ENCODE results near the gene ZNF598. TPM values are rescaled to one million over a fixed set of nuclear protein-coding genes. Genes with fewer than 3 reads are reported as not detected.
A peak's percentile ranks its signal among the peaks of the same experiment; 100 is the strongest.

Gene ZNF598
- total and polyA plus RNA-seq, 10 of the 15 experiments (the other 5 are each of a cell fraction or from before 2014, with no cell fraction given): 0.08 to 74.0 (median 14.4) TPM

DNA sequence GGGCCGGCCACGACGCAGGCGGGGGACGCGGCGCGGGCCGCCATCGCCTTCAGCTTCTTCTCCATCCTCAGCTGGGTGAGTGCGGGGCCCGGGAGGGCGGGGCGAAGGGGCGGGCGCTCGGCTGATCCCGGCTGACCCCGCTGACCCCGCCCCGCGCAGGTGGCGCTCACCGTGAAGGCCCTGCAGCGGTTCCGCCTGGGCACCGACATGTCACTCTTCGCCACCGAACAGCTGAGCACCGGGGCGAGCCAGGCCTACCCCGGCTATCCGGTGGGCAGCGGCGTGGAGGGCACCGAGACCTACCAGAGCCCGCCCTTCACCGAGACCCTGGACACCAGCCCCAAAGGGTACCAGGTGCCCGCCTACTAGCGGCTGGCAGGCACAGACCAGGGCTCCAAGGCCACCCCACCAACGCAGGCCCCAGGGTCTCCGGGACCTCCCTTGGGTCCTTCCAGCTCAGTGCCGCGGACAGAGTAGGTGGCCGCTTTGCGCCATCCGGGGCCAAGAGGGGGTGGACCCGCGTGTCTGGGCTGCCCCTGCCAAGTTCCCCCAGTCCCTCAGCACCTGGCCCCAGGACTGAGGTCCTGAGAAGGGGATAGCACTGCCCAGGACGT, 16.8 kb downstream of the ZNF598 start (continued):
- TF ChIP-seq, protein P1, sequence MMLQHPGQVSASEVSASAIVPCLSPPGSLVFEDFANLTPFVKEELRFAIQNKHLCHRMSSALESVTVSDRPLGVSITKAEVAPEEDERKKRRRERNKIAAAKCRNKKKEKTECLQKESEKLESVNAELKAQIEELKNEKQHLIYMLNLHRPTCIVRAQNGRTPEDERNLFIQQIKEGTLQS (IDR thresholded peaks at IDR 0.05; ENCODE audit: borderline replicate concordance, extremely low read depth, low read depth, low read length): no peak

DNA sequence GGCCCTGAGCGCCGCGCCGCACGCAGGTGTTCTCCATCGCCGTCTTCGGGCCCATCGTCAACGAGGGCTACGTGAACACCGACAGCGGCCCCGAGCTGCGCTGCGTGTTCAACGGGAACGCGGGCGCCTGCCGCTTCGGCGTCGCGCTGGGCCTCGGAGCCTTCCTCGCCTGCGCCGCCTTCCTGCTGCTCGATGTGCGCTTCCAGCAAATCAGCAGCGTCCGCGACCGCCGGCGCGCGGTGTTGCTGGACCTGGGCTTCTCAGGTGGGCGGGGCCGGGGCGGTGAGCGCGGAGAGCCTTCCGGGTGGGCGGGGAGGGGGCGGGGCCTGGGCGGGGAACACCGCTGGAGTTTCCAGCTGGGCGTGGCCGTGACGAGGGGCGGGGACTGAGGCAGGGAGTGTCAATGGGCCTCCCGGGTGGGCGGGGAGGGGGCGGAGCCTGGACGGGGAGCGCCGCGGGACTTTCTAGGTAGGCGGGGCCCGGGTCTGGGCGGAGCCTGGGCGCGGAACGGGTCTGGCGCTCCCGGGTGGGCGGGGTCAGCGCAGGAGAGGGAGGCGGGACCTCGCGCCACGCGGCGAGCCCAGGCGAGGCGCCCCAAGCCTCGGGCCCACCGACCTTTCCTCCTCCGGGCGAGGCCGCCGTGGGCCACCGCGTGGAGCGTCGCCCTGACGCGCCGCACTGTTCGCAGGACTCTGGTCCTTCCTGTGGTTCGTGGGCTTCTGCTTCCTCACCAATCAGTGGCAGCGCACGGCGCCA, 17.5 kb downstream of the ZNF598 start:
- H3K79me2 ChIP-seq (ENCODE audit: control insufficient read depth, insufficient read depth, low read length): no peaks in the 10 kb centered on the region
- H3K9ac ChIP-seq (ENCODE audit: control insufficient read depth, insufficient read depth, low read length): no peak overlapping the region
- WGBS (ENCODE audit: insufficient coverage, insufficient replicate concordance, low lambda C conversion rate, missing lambda C conversion rate): 21% methylated on average over 67 of the region's 96 CpGs
- peaks cover 0 to 3% of the 10 kb centered on the region in 2 experiments; a peak in 2 of 4 replicates for H3K36me3 ChIP-seq (ENCODE audit: control insufficient read depth in 2 of 2, insufficient read depth in 2 of 2, low read length in 1 of 2)
- ChIA-PET RAD21 (ENCODE audit: unreplicated experiment) (interaction anchor here (0.9 to 1.9 kb wide), 2 partner anchors 11 to 12 kb away, joined by 4 to 12 read pairs; partner anchors contain the start of gene NOXO1), POLR2A (interaction anchor here (1.0 to 3.3 kb wide), 7 partner anchors 11 to 314 kb away, joined by 3 to 18 read pairs (median 13); partner anchors contain the start of genes NOXO1, RPS2 and TBL3), CTCF (interaction anchor here (1.3 to 6.5 kb wide), 3 partner anchors 10 to 26 kb away, joined by 4 to 54 read pairs (median 5); partner anchors contain the start of genes NOXO1 and RNF151), SMC1A (ENCODE audit: uncharacterized antibody, unreplicated experiment) (no interaction called here)
- H4K20me1 ChIP-seq (ENCODE audit: control insufficient read depth, insufficient read depth): no peaks in the 10 kb centered on the region
- ATAC-seq (peak; percentile 80), DNase-seq (ENCODE audit: low read depth, low spot score) (peak; percentile 37), FAIRE-seq (peak; percentile 87)
- in situ Hi-C loops (cut with MboI) (no loop called here), intact Hi-C loops (cut with micrococcal nuclease; ENCODE audit: unreplicated experiment) (no loop called here)
- peak overlapping the region; percentile 53 for H2AFZ ChIP-seq (ENCODE audit: control insufficient read depth, low read depth, low read length)
- H3K4me3 ChIP-seq: peak overlapping the region; percentile 65; the same call in 1 of the 2 replicates
- H3K27ac ChIP-seq (ENCODE audit: control insufficient read depth, insufficient read depth): peak overlapping the region; percentile 27; the same call in 1 of the 2 replicates
- BruUV-seq (replicated peaks): no TSS peak
- no peaks in the 10 kb centered on the region for H3K27me3 ChIP-seq (replicated peaks in 1 of 2; ENCODE audit: control insufficient read depth in 2 of 2, insufficient read depth in 2 of 2, low read length in 1 of 2)
- H3K4me2 ChIP-seq (ENCODE audit: control insufficient read depth, insufficient read depth): peak overlapping the region; percentile 98
- H3K4me1 ChIP-seq (ENCODE audit: control insufficient read depth, insufficient read depth, low read length): peaks cover 26% of the 10 kb centered on the region
- peaks cover 1% of the 10 kb centered on the region; the same call in 1 of the 3 replicates for H3K9me3 ChIP-seq (replicated peaks; ENCODE audit: control insufficient read depth, insufficient read depth, low read length)
- TF ChIP-seq CHD2 (IDR thresholded peaks at IDR 0.05; ENCODE audit: borderline replicate concordance, low read depth, low read length) (no peak), RB1 (IDR thresholded peaks at IDR 0.05; ENCODE audit: borderline replicate concordance) (peak; percentile 11; the same call in 1 of the 2 replicates), NKRF (conservative IDR thresholded peaks at IDR 0.05) (peak; percentile 13; the same call in 1 of the 2 replicates), RFX5 (IDR thresholded peaks at IDR 0.05; ENCODE audit: low read depth, low read length) (peak; percentile 37; the same call in 1 of the 2 replicates), GABPA (IDR thresholded peaks at IDR 0.05; ENCODE audit: low read depth) (no peak), POLR2AphosphoS5 (IDR thresholded peaks at IDR 0.05; ENCODE audit: low read length) (peak; percentile 18; the same call in 1 of the 2 replicates), SP1 (IDR thresholded peaks at IDR 0.05; ENCODE audit: low read depth, low read length) (peak; percentile 7), TARDBP (IDR thresholded peaks at IDR 0.05; ENCODE audit: borderline replicate concordance) (no peak), NR2C1 (IDR thresholded peaks at IDR 0.05) (no peak), EGR1 (IDR thresholded peaks at IDR 0.05; ENCODE audit: borderline replicate concordance in 1 of 2, low read depth in 2 of 2, low read length in 2 of 2) (peak in 1 of 2 experiments; percentile 42; a peak in 2 of 3 replicates), BACH1 (IDR thresholded peaks at IDR 0.05; ENCODE audit: borderline replicate concordance) (peak; percentile 57), GATAD2B (conservative IDR thresholded peaks at IDR 0.05; ENCODE audit: low read depth) (peak; percentile 73)
- TF ChIP-seq, protein P2, sequence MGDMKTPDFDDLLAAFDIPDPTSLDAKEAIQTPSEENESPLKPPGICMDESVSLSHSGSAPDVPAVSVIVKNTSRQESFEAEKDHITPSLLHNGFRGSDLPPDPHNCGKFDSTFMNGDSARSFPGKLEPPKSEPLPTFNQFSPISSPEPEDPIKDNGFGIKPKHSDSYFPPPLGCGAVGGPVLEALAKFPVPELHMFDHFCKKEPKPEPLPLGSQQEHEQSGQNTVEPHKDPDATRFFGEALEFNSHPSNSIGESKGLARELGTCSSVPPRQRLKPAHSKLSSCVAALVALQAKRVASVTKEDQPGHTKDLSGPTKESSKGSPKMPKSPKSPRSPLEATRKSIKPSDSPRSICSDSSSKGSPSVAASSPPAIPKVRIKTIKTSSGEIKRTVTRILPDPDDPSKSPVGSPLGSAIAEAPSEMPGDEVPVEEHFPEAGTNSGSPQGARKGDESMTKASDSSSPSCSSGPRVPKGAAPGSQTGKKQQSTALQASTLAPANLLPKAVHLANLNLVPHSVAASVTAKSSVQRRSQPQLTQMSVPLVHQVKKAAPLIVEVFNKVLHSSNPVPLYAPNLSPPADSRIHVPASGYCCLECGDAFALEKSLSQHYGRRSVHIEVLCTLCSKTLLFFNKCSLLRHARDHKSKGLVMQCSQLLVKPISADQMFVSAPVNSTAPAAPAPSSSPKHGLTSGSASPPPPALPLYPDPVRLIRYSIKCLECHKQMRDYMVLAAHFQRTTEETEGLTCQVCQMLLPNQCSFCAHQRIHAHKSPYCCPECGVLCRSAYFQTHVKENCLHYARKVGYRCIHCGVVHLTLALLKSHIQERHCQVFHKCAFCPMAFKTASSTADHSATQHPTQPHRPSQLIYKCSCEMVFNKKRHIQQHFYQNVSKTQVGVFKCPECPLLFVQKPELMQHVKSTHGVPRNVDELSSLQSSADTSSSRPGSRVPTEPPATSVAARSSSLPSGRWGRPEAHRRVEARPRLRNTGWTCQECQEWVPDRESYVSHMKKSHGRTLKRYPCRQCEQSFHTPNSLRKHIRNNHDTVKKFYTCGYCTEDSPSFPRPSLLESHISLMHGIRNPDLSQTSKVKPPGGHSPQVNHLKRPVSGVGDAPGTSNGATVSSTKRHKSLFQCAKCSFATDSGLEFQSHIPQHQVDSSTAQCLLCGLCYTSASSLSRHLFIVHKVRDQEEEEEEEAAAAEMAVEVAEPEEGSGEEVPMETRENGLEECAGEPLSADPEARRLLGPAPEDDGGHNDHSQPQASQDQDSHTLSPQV (IDR thresholded peaks at IDR 0.05): peak; percentile 78; the same call in 1 of the 2 replicates
